Gastroesophageal sphincter (tissue), 4 donors: ENCODE data around the gene SMARCD1. TPM values are rescaled to one million over a fixed set of nuclear protein-coding genes. Genes with fewer than 3 reads are reported as not detected.
A peak's percentile ranks its signal among the peaks of the same experiment; 100 is the strongest.

ENCODE experiments used
- ATAC-seq: fragments of 150-250 bp; one replicate; pipeline ENCODE4 v1.9.1; 2016; ENCODE audit warnings: mild to moderate bottlenecking, moderate library complexity
- H3K27ac ChIP-seq, 4 donors: fragments of 200-600 bp; sonication (generic) in 3 of 4; 1 replicate in 3 of 4; 2 replicates in 1 of 4; pipeline ENCODE4 v1.5.1; 2016 to 2019
- H3K27me3 ChIP-seq: fragments of 200-600 bp; sonication (generic); one replicate; pipeline ENCODE4 v1.5.1; 2019
- H3K36me3 ChIP-seq, 2 donors: fragments of 200-600 bp; sonication (generic); one replicate each; pipeline ENCODE4 v1.5.1; 2019; ENCODE audit warnings: control low read depth in 1 of 2
- H3K4me1 ChIP-seq, 3 donors: fragments of 200-600 bp; sonication (generic); 1 replicate in 2 of 3; 2 replicates in 1 of 3; pipeline ENCODE4 v1.5.1; 2016 to 2019; ENCODE audit warnings: control low read depth in 2 of 3
- H3K4me3 ChIP-seq, 2 donors: fragments of 200-600 bp; sonication (generic); one replicate each; pipeline ENCODE4 v1.5.1; 2019; ENCODE audit warnings: mild to moderate bottlenecking in 1 of 2, moderate library complexity in 1 of 2
- H3K9me3 ChIP-seq, 3 donors: fragments of 200-600 bp; sonication (generic); one replicate each; pipeline ENCODE4 v1.5.1; 2017 to 2019; ENCODE audit warnings: control low read depth in 2 of 3
- CTCF ChIP-seq, 4 experiments: fragments of 200-600 bp in 2 of 4; fragments of 450-650 bp in 2 of 4; sonication (generic) in 1 of 4; IDR thresholded peaks; one replicate each; pipeline ENCODE4 v1.5.1; 2017 to 2019; ENCODE audit warnings: antibody characterized with exemption in 4 of 4, mild to moderate bottlenecking in 2 of 4, moderate library complexity in 2 of 4
- EP300 ChIP-seq: sonication (generic); formaldehyde crosslinking; IDR thresholded peaks from one replicate; pipeline ENCODE4 v1.6.1; 2017; ENCODE audit warnings: antibody characterized with exemption, mild to moderate bottlenecking
- POLR2A ChIP-seq, 2 donors: fragments of 450-650 bp; IDR thresholded peaks; one replicate each; pipeline ENCODE4 v1.6.1; 2017; ENCODE audit warnings: antibody characterized with exemption in 2 of 2, mild to moderate bottlenecking in 2 of 2, moderate library complexity in 1 of 2
- POLR2AphosphoS5 ChIP-seq: sonication (generic); formaldehyde crosslinking; IDR thresholded peaks from one replicate; pipeline ENCODE4 v1.6.1; 2017; ENCODE audit warnings: antibody characterized with exemption
- WGBS, 2 donors: methylation state at CpG; one replicate each; pipeline ENCODE4 v1.1.5; 2018; ENCODE audit warnings: low coverage in 1 of 2; 5-methylcytosine and 5-hydroxymethylcytosine counted together
- total RNA-seq, 4 donors: library from RNA; depleted of rRNA; stranded (reverse); fragments of >200 nt; gene quantifications; one replicate each; pipeline ENCODE4 v1.1.0, GENCODE V29; 2016

SMARCD1 gene
- total RNA-seq, 4 donors from 2014 or later = 26.6 to 52.8 (median 44.2) TPM

DNA sequence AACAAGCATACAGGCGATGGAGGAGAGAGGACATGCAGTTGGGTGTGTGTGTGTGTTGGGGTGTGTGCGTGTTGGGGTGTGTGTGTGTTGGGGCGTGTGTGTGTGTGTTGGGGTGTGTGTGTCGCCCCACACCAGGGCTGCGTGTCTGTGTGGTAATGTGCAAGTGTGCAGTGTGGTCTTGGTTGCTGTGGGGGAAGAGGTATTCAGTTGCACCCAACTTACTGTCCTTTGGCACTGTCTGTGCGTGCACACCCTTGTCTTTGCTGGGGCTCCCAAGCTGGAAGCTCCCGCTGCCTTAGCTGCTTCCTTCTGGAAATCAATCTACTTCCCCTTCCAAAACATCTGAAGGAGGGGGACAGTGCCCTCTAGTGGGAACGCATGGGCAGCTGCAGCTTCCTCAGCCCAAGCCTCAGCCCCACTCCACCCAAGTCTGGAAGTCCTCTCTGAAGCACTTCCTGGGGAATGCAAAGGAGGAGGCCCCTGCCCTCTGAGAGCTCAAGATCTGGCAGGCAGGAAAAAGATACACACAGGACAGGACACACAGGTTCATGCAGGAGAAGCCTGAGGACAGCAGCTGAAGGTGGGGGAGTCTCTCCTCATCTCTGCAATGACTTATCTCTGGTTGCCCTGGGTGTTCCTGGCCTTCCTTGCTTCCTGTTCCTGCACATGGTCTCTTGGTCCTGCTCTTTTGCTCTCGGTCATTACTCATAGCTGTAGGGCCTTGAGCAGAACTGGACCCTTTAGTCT lies 14.7 kb upstream of the SMARCD1 start:
- peaks cover 0 to 30% (median 0%) of the 10 kb centered on the region in 3 donors for H3K4me1 ChIP-seq
- no peaks in the 10 kb centered on the region for H3K36me3 ChIP-seq
- TF ChIP-seq POLR2A (IDR thresholded peaks at IDR 0.05) = no peak
- TF ChIP-seq CTCF (IDR thresholded peaks at IDR 0.05) = peak; percentile 90 to 96 (median 94)
- peak; percentile 11 for TF ChIP-seq POLR2AphosphoS5
- H3K4me3 ChIP-seq = no peak overlapping the region
- peak; percentile 73 for ATAC-seq
- H3K9me3 ChIP-seq = no peaks in the 10 kb centered on the region
- 40 to 53% methylated on average over 6 to 8 of the region's 9 CpGs for WGBS, 2 donors
- no peaks in the 10 kb centered on the region for H3K27me3 ChIP-seq
- no peak overlapping the region for H3K27ac ChIP-seq

- Histone ChIP-seq H3K9me3 (no peaks in the 10 kb centered on the region), H3K4me1 (peaks cover 0 to 19% (median 0%) of the 10 kb centered on the region in 3 donors), H3K36me3 (no peaks in the 10 kb centered on the region), H3K27ac (no peak overlapping the region), H3K4me3 (no peak overlapping the region), H3K27me3 (no peaks in the 10 kb centered on the region)
- ATAC-seq = no peak
- TF ChIP-seq EP300 (no peak), CTCF (IDR thresholded peaks at IDR 0.05) (no peak), POLR2A (IDR thresholded peaks at IDR 0.05) (no peak), POLR2AphosphoS5 (no peak)
- 50 to 51% methylated on average over 1 to 6 of the region's 10 CpGs for WGBS, 2 donors
These were observed 12.8 kb upstream of the SMARCD1 start for GRCh38 chr12:50072198-50072907.

- H3K27ac ChIP-seq = no peak overlapping the region
- no peaks in the 10 kb centered on the region for H3K36me3 ChIP-seq
- 88% methylated on average over 1 of the region's 7 CpGs; no CpG with 5 or more reads in 1 of the 2 donors for WGBS, 2 donors
- H3K9me3 ChIP-seq = no peaks in the 10 kb centered on the region
- peaks cover 0 to 19% (median 0%) of the 10 kb centered on the region in 3 donors for H3K4me1 ChIP-seq
- H3K27me3 ChIP-seq = no peaks in the 10 kb centered on the region
- TF ChIP-seq CTCF (IDR thresholded peaks at IDR 0.05) (no peak), POLR2A (IDR thresholded peaks at IDR 0.05) (no peak), EP300 (no peak), POLR2AphosphoS5 (no peak)
- ATAC-seq = no peak
- H3K4me3 ChIP-seq = no peak overlapping the region
These were observed 11.9 kb upstream of the SMARCD1 start for GRCh38 chr12:50073206-50073605.

- TF ChIP-seq CTCF (IDR thresholded peaks at IDR 0.05) (no peak), POLR2A (IDR thresholded peaks at IDR 0.05) (no peak), EP300 (no peak), POLR2AphosphoS5 (no peak)
- Histone ChIP-seq H3K4me3 (no peak overlapping the region), H3K4me1 (peaks cover 0 to 19% (median 0%) of the 10 kb centered on the region in 3 donors), H3K36me3 (no peaks in the 10 kb centered on the region), H3K27ac (no peak overlapping the region), H3K27me3 (no peaks in the 10 kb centered on the region), H3K9me3 (no peaks in the 10 kb centered on the region)
- 93% methylated on average over 3 of the region's 10 CpGs; no CpG with 5 or more reads in 1 of the 2 donors for WGBS, 2 donors
- ATAC-seq = no peak
These were observed 11.4 kb upstream of the SMARCD1 start for GRCh38 chr12:50073712-50074111.
